ENCODE measurements around the gene ACSF3. TPM values are rescaled to one million over a fixed set of nuclear protein-coding genes. Genes with fewer than 3 reads are reported as not detected.

ACSF3 gene
- total RNA-seq, 1 donor from 2014 or later: 25.8 TPM

DNA sequence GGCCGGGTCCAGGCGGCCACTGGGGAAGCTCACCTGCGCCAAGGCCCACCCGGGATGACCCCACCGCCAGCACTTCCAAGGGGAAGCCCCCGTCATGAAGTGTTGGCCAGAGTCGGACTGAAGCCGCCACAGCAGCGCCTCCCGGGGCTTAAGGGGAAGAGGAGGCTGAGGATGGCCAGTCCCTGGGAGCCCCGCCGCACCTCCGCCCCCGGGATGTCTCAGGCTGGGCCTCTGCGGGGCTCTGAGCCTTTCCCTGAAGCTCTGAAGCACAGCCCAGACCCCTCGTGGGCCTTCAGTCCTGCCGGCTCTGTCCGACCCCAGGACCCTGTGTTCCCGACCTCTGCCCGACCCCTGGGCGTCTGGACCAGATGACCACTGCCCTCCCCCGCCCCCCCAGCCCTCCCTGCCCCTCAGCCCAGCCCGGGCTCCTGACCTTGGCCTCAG lies 42.8 kb upstream of the ACSF3 start:
- H3K36me3 ChIP-seq (ENCODE audit: control insufficient read depth, insufficient read depth, low read length): no peaks in the 10 kb centered on the region
- H3K4me3 ChIP-seq (ENCODE audit: low read depth, low read length): no peak overlapping the region
- no peaks in the 10 kb centered on the region for H3K27me3 ChIP-seq (ENCODE audit: control insufficient read depth, insufficient read depth, low read length)
- DNase-seq (ENCODE audit: low read depth) (no peak), FAIRE-seq (no peak)
- no peak for TF ChIP-seq CTCF (IDR thresholded peaks at IDR 0.05; ENCODE audit: insufficient read depth, low read length, severe bottlenecking)

GRCh38 chr16:89051521-89052166 lies 42.0 kb upstream of the ACSF3 start:
- no peak for DNase-seq (ENCODE audit: low read depth)
- no peak for TF ChIP-seq CTCF (IDR thresholded peaks at IDR 0.05; ENCODE audit: insufficient read depth, low read length, severe bottlenecking)
- FAIRE-seq: no peak
- H3K36me3 ChIP-seq (ENCODE audit: control insufficient read depth, insufficient read depth, low read length): no peaks in the 10 kb centered on the region
- H3K27me3 ChIP-seq (ENCODE audit: control insufficient read depth, insufficient read depth, low read length): no peaks in the 10 kb centered on the region
- H3K4me3 ChIP-seq (ENCODE audit: low read depth, low read length): no peak overlapping the region

- H3K4me3 ChIP-seq (ENCODE audit: low read depth, low read length): no peak overlapping the region
- TF ChIP-seq CTCF (IDR thresholded peaks at IDR 0.05; ENCODE audit: insufficient read depth, low read length, severe bottlenecking): no peak
- no peaks in the 10 kb centered on the region for H3K36me3 ChIP-seq (ENCODE audit: control insufficient read depth, insufficient read depth, low read length)
- no peak for FAIRE-seq
- DNase-seq (ENCODE audit: low read depth): no peak
- no peaks in the 10 kb centered on the region for H3K27me3 ChIP-seq (ENCODE audit: control insufficient read depth, insufficient read depth, low read length)
These were observed 41.3 kb upstream of the ACSF3 start for GRCh38 chr16:89052191-89052889.

- H3K36me3 ChIP-seq (ENCODE audit: control insufficient read depth, insufficient read depth, low read length): no peaks in the 10 kb centered on the region
- DNase-seq (ENCODE audit: low read depth): no peak
- no peak overlapping the region for H3K4me3 ChIP-seq (ENCODE audit: low read depth, low read length)
- FAIRE-seq: no peak
- no peak for TF ChIP-seq CTCF (IDR thresholded peaks at IDR 0.05; ENCODE audit: insufficient read depth, low read length, severe bottlenecking)
- no peaks in the 10 kb centered on the region for H3K27me3 ChIP-seq (ENCODE audit: control insufficient read depth, insufficient read depth, low read length)
These were observed 40.5 kb upstream of the ACSF3 start for GRCh38 chr16:89052890-89053724.

GRCh38 chr16:89053725-89054029 lies 40.0 kb upstream of the ACSF3 start:
- FAIRE-seq: no peak

More at GRCh38 chr16:89053725-89054029, 40.0 kb upstream of the ACSF3 start:
- no peaks in the 10 kb centered on the region for H3K36me3 ChIP-seq (ENCODE audit: control insufficient read depth, insufficient read depth, low read length)
- no peak overlapping the region for H3K4me3 ChIP-seq (ENCODE audit: low read depth, low read length)
- DNase-seq (ENCODE audit: low read depth): no peak
- no peaks in the 10 kb centered on the region for H3K27me3 ChIP-seq (ENCODE audit: control insufficient read depth, insufficient read depth, low read length)
- no peak for TF ChIP-seq CTCF (IDR thresholded peaks at IDR 0.05; ENCODE audit: insufficient read depth, low read length, severe bottlenecking)
